ENCODE data around the gene FAM241B.
A peak's percentile ranks its signal among the peaks of the same experiment; 100 is the strongest.

FAM241B gene

GRCh38 chr10:69649786-69650550 is 19.9 kb downstream of the FAM241B start:
- no peak for DNase-seq

- no peak for DNase-seq
These were observed 20.7 kb downstream of the FAM241B start for GRCh38 chr10:69650589-69651261.

GRCh38 chr10:69651362-69651761 is 21.3 kb downstream of the FAM241B start:
- DNase-seq, result no peak

- DNase-seq, result no peak
These were observed 22.2 kb downstream of the FAM241B start for GRCh38 chr10:69652111-69652856.

- DNase-seq, result no peak
These were observed 22.8 kb downstream of the FAM241B start for GRCh38 chr10:69652857-69653199.

GRCh38 chr10:69653561-69653960 is 23.5 kb downstream of the FAM241B start:
- DNase-seq, result no peak

- DNase-seq, result no peak
These were observed 25.2 kb downstream of the FAM241B start for GRCh38 chr10:69655124-69655867.

GRCh38 chr10:69655868-69656555 is 26.0 kb downstream of the FAM241B start:
- no peak for DNase-seq

GRCh38 chr10:69656742-69657269 is 26.8 kb downstream of the FAM241B start:
- peak; percentile 71 for DNase-seq

- DNase-seq, result peak; percentile 59
These were observed 27.4 kb downstream of the FAM241B start for GRCh38 chr10:69657430-69657829.

GRCh38 chr10:69657866-69658265 is 27.8 kb downstream of the FAM241B start:
- no peak for DNase-seq

GRCh38 chr10:69659241-69660038 is 29.4 kb downstream of the FAM241B start:
- DNase-seq, result peak; percentile 59

- no peak for DNase-seq
These were observed 30.2 kb downstream of the FAM241B start for GRCh38 chr10:69660296-69660695.

- DNase-seq, result no peak
These were observed 31.5 kb downstream of the FAM241B start for GRCh38 chr10:69661414-69662172.

- DNase-seq, result no peak
These were observed 32.3 kb downstream of the FAM241B start for GRCh38 chr10:69662173-69662877.

GRCh38 chr10:69662901-69663300 is 32.9 kb downstream of the FAM241B start:
- no peak for DNase-seq

GRCh38 chr10:69663369-69663947 is 33.4 kb downstream of the FAM241B start:
- DNase-seq, result no peak

- DNase-seq, result no peak
These were observed 35.6 kb downstream of the FAM241B start for GRCh38 chr10:69665474-69666320.

Measured in eye (tissue), 1 donor.